SH-SY5Y (cell line): ENCODE results near the gene C1QTNF8.

ENCODE experiments used
- GATA2 ChIP-seq: IDR thresholded peaks from 2 replicates; pipeline ENCODE4 v1.6.1; 2011; ENCODE audit warnings: mild to moderate bottlenecking, low read depth, low read length
- GATA3 ChIP-seq: IDR thresholded peaks from 2 replicates; pipeline ENCODE4 v1.6.1; 2011; ENCODE audit warnings: low read depth, mild to moderate bottlenecking, low read length, moderate library complexity

GRCh38 chr16:1088295-1089170 is 7.5 kb downstream of the C1QTNF8 start:
- no peak for TF ChIP-seq GATA2
- no peak for TF ChIP-seq GATA3
